HG03571 (cell line): ENCODE measurements around the gene MOB3A.
A peak's percentile ranks its signal among the peaks of the same experiment; 100 is the strongest.
"Not testable (repeated sequence)": the region's sequence is repeated elsewhere in the genome, so short reads cannot be mapped to it uniquely, and the experiment has no call there.

Experiments used
- ATAC-seq: cut with Tn5 transposase; IDR thresholded peaks from one replicate; pipeline ENCODE4 v1.9.1; 2021; ENCODE audit not compliant: unreplicated experiment

MOB3A gene

DNA sequence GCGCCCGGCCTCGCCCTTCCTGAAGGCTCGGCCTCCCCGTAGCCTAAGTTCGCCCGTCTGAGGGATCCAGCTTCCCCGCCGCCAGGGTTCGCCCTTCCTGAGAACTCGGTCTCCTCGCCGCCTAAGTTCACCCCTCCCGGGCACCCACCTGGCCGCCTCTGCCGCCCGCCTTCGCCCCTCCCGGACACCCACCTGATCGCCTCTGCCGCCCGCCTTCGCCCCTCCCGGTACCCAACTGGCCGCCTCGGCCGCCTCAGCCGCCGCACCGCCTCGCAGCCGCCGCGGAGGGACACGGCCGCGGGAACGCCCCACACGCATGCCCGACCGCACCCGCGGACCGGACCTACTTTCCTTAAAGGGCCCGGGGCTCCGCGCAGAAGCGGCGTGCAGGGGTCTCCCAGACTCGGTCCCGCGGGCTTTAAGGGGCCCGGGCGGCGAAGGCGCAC lies at the start of gene MOB3A:
TSS of gene MOB3A (minus strand) at position 293 of the 446 bp plus-strand sequence. CDS start 17,766 bp downstream, outside the sequence.
- peak; percentile 29 for ATAC-seq

DNA sequence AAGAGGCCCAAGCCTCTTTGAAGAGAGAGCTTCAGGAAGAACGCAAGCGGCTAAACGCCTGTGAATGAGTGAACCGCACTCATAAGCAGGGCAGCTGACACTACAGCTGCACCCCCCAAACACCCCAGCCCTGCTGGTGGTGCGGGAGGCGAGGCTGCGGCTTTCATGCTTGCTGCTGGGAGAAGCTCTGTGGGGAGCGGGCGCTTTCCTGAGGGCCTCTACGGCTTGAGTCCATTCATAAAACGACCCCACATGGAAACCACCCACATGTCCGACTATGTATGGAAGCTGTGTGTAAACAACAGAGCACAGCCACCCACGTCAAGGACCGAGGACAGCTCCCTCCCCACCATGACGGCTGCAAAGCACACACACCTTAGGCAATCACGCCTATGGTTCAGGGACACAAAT lies 49.7 kb upstream of the MOB3A start:
- no peak for ATAC-seq

DNA sequence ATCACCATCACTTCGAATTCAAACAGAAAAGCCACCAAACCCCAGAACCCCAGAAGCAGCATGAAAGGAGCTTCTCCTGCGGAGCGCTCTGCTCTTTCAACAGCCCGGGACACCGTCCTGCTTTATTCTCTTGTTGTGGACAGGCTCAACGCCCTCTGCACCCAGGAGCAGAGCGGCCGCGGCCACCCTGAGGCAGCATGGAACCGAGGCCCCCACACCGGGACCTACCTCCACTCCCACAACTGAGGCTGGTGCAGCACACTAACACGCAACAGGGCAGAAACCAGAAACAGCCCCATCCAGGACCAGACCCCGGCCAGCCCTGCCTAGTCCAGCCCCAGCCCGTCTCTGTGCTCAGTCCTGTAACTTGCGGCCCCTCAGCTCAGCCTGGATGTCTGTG lies 48.1 kb upstream of the MOB3A start:
- no peak for ATAC-seq

DNA sequence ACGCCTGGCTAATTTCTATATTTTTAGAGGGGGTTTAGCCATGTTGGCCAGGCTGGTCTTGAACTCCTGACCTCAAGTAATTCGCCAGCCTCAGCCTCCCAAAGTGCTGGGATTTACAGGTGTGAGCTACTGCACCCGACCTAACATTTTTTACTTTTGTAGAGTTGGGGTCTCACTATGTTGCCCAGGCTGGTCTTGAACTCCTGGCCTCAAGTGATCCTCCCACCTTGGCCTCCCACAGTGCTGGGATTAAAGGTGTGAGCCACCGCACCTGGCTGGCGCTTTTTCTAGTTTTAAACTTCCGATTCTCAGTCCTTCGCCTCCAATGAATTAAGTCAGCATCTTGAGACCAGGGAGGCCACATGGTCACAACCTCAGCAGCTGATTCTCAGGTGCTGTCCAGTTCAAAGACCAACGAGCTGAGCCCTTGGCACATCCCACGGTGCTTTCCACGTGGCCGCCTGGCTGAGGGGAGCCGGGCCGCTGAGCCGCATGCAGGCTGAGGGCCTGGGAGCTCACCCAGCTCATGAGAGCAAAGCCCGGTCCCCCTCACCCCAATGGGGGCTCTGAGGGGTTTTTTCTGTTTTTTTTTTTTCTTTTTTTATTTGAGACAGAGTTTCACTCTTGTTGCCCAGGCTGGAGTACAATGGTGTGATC lies 46.2 kb upstream of the MOB3A start:
- no peak for ATAC-seq

DNA sequence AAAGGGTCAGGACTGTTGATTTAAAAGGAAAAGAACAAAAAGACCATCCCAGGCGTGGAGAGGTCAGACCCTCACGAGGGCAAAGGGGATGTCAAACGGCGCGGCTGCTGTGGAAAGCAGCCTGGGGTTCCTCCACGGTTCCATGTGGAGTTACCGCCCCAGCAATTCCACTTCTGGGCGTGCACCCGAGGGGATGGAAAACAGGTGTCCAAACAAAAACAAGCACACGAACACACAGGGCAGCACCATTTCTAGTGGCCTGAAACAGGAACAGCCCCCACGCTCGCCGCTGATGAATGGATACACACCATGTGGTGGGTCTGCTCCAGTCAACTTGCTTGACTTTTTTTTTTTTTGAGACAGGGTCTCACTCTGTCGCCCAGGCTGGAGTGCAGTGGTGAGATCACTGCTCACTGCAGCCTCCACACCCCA lies 44.0 kb upstream of the MOB3A start:
- ATAC-seq, result no peak

DNA sequence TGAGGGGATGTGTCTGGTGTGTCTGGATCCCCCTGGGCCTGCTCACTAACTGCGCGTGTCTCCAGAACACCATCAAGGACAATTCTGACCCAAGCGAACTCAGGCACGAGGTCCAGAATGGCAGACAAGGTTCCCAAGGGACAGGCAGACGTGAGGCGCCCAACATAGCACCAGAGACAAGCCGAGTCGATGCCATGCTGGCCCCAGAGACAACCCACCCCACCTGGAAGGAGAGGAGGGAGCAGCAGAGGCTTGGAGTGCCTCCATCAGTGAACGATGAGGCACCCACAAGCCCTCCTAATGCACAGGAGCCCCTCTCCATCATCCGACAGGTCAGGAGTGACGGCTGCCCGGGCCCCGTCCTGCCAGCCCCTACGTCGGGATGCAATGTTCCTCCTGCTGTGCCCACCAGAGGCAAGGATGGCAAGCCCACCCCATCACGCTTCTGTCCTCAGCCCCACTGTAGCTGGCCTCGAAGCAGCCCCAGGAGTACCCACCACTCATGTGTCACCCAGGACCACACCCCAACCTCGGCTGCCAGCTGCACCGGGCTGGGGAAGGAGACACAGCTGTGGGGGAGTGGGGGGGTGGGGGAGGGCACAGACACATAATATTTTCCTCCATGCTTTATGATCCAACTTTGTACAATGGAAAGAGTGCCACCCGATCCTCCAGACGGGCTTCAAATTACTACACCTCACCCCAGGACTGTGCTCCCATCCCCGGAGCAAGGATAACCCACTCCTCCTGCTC lies 43.4 kb upstream of the MOB3A start:
- ATAC-seq, result no peak

DNA sequence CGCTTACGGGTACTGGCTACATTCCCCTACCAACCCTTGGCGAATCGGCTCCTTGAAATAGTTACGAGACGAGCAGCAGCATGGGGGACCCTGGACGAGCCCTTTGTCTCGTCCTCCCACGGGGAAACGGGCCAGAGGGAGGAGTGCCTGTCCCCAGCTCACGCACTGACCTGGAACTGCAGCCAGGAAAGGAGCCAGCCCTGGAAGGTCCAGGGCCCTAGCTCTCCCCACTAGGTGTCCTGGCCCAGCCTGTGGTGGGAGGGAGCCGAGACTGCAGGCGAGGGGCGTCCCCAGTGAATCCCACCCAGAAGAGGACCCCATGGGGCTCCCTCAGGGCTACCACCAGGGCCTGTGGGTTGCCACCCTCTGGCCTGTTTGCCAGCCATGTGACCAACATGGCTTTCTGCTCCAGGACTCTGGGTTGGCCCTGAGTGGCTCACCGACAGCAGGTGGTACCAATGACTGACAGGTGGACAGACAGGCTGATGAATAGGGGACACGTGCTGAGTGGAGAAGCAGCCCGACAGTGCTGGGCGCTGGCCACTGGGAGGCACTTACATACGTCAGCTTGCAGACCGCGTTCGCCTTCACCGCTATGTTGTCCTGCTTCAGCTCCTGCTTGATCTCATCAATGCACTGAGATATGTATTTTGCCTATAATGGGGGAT lies 42.1 kb upstream of the MOB3A start:
- no peak for ATAC-seq

DNA sequence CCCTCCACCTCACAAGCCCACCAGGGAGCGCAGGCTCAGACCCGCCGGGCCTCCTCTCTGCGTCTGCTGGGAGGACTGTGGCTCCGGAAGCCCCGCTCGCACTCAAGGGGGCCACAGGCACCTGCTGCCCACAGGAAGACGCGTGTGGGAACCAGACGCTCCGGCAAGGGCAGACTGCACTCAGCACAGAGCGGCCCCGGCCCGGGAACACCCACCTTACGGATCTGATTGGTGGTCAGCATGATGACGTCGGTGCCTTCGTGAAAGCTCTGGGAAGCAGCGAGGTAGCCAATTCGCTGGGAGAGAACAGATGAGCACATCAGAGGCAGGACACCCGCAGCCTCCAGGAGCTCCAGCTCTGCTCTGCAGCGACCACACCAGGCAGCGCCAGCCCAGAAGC lies 40.7 kb upstream of the MOB3A start:
- ATAC-seq, result no peak

DNA sequence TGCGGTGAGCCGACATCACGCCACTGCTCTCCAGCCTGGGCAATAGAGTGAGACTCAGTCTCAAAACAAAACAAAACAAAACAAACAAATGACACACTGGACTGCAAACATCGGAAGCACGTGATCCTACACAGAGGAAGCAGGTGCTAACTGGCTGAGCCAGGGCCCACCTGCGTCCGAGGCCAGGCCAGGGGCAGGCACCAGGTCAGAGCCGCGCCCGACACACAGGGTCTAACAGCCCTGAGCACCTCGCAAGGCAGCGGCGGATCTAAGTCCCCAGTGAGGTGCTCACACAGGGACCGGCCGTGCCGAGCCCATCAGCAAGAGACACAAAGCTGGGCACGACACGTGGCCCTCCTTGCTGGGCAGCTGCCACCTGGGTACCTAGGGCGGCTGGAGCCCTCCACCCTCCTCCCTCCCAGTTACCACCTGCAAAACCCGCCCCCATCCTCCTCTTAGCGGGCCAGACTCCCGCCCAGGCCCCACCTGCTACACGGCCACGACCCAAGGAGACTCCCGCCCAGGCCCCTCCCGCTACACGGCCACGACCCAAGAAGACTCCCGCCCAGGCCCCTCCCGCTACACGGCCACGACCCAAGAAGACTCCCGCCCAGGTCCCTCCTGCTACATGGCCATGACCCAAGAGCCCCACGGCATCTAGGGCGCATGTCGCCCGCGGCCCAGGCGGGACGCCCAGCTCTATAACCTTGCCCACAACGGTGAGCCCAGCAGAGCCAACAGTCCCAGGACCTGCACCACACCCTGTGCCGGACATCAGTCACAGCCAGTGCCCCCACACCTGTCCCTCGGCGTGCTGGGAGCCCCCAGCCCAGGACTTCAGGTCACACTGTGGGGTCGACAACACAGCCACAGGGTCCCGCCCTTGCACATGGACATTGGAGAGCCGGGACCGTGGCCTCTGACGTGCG lies 39.6 kb upstream of the MOB3A start:
- no peak for ATAC-seq

DNA sequence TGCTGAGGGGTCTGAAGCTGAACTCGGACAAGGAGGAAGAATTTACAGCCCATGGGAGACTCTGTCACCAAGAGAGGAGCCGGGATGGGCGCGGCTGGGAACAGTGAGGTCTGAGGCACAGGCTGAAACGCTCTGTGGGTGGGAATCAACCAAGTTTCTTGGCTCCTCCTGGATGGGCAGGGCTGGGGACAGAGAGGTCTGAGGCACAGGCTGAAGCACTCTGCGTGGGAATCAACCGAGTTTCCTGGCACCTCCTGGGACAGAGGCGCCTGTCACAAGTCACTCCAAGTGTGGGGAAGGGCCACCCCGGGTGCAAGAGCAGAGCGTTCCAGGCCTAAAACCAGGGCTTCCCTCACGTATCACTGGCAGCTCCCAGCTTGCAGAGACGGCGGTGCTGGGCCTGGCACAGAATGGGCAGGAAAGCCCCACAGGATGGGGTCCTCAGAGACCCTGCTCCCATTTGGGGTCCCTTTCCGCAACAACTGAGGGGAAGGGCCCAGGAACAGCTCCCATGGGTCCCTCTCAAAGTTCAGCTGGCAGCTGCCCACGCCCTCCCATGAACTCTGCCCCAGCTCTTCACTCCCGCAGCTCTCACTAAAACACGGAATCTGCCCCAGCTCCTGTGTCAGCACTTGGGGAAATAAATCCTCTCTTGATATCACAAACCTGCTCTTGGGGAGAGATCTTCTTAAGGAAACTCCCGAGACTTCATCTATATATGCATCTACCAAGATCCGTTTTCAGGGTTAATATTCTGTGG lies 36.8 kb upstream of the MOB3A start:
- no peak for ATAC-seq

DNA sequence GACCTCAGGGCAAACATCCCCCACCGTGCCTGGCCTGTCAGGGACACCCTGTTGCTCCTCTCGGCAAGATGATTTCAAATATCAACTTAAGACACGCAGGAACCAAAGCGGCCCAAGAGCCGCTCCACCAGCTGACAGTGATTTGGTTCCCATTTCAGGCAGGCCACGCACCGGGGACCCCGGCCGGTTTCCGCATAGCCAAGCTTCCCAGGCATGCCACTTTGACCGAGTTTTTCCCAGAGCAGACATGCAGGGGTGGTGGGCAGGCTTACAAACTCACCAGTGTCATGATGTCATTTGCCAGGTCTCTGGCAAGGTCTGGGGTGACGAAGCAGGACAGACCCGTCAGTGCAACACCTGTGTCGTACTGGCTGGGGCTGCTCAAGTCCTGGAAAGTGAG lies 36.1 kb upstream of the MOB3A start:
- ATAC-seq, result no peak

DNA sequence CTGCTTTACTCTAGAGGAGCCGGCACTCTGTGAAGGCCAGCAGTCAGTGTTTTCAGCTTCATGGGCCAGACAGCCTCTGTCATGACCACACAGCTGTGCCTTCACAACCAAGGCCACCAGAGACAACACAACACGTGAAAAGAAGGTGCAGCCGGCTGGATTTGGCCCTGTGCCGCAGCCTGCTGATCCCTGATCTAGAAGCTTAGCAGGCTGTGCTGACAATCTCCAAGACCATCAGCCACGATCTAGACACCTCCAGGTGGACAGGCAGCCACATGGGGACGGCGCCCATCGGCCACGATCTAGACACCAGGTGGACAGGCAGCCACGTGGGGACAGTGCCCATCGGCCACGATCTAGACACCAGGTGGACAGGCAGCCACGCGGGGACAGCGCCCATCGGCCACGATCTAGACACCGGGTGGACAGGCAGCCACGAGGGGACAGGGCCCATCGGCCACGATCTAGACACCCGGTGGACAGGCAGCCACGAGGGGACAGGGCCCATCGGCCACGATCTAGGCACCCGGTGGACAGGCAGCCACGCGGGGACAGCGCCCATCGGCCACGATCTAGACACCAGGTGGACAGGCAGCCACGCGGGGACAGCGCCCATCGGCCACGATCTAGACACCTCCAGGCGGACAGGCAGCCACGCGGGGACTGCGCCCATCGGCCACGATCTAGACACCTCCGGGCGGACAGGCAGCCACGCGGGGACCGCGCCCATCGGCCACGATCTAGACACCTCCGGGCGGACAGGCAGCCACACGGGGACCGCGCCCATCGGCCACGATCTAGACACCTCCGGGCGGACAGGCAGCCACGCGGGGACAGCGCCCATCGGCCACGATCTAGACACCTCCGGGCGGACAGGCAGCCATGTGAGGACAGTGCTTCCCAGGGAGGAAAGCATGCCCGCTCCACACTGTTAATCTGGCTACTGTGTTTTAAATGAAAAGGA lies 35.2 kb upstream of the MOB3A start:
- ATAC-seq, result not testable (repeated sequence)

DNA sequence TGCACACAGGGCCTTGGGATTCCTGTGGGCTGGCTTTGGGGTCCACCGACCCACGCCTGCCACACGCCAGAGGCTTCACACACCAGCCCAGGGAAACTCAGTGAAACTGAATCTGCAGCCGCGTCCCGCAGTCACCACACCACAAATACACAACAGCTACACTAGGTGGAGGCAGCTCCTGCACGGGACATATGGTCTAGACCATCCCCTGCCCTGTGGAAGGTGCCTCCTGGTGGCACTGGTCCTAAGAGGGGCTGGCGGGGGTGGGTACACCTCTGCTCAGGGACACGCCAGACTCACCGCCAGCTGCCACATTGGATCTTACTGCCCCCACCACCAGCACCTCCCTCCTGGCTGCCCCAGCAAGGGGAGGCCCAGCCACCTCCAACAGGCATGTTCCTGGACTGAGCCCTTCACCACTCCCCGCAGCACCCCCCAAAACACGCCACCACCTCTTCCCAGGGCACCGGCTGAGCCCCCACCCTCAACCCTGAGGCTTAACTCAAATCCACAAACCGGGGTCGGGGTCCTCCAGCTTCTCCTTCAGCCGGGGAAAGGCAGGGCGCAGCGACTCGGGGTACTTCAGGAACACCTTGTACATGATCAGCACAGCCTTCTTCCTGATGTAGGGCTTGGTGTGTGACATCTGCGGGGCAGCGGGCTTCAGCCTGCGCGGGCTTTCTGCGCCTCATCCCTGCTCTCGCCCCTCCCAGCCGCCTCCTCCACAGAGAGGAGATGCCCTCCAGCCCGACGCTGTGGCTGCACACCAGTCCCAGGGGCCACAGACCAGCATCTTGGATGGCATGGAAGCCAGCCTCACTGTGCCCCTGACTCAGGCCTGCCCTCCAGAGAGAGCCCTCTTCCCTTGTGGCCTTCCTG lies 34.0 kb upstream of the MOB3A start:
- ATAC-seq, result no peak

DNA sequence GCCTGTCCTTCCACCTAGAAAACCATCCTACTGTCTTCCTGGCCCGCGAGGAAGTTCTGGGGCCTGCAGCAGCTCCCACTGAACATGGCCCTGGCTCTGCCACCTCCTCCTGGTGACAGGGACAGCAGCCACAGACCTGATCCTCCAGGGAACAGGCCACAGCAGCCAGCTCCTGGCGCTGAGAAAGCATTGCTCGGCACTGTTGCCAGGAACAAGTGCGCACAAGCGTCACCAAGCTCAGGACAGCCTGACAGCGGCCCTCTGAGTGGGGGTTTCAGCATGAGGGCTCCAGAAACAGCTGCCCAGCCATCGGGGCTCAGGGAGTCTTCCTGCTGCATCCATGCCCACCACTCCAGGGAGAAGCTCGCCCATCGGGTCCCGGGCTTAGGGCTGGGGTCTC lies 33.4 kb upstream of the MOB3A start:
- ATAC-seq, result no peak

DNA sequence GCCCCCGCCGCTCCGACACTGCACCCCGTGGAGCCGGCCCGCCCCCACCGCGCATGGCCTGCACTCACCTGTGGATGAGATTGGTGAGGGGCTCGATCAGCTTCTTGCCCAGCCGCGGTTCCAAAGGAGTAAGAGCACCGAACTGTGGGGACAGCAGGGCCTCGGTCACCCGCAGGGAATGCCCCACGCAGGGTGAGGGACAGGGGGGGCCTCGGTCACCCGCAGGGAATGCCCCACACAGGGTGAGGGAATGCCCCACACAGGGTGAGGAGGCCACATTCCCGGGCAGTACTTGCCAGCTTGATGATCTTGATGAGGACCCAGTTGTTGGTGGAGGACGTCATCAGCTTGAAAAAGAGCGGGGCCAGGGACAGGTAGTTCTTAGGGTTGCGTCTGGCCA lies 32.9 kb upstream of the MOB3A start:
- ATAC-seq, result no peak

DNA sequence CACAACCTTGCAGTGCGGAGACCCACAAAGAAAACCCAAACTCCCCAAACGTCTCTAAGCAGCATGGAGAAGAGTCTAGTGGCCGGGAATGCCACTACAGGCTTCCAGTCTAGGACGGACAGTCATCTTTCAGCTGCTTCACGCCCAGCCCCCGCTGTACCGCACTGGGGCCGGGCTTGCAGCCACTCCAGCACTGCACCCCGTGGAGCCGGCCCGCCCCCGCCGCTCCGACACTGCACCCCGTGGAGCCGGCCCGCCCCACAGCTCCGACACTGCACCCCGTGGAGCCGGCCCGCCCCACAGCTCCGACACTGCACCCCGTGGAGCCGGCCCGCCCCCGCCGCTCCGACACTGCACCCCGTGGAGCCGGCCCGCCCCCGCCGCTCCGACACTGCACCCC lies 32.1 kb upstream of the MOB3A start:
- ATAC-seq, result not testable (repeated sequence)

DNA sequence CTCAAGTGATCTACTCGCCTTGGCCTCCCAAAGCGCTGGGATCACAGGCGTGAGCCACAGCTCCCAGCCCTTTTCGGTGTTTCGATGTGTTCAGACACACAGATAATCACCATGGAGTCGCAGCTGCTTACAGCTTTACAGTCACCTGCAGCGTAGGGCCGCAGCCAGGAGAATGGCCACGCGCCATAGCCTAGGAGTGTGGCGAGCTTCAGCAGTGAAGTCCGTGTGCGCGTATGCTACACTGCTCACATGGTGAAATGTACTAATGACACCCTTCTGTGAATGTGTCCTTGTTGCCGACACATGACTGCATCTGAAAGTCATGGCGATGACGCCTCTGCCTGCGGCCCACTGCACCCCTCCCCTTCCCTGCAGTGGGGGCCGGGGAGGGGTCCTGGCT lies 31.6 kb upstream of the MOB3A start:
- ATAC-seq, result no peak

DNA sequence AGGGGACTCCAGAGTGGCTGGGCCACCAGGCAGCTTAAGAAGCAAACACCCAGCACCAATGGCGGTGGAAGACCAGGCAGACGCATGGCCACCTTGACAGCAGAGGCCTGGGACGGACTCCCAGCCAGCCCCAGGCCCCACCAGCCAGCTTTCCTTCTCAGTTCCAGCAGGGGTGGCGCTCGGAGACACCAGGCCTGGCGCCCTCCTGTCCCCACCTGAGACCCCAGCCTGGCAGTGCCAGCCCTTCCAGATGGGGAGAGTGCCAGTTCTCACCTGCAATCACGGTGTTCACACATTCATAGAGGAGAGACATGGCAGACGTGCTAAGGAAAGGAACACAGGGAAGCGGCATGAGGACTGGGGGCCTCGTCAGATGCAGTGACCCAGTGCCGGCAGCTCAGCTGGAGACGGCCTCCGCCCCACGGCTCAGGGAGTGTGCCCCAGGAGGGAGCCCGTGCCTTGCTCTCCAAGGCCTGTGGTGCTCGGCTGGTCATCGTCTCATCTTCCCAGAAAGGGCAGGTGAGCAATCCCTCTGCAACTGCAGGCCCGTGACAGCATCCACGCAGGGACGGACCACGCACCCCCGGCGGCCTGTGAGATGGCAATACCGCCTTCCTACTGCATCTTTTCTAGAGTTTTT lies 30.9 kb upstream of the MOB3A start:
- ATAC-seq, result no peak
